Endodermal cell (in vitro differentiated cells): ENCODE data around the gene FPR3. TPM values are rescaled to one million over a fixed set of nuclear protein-coding genes. Genes with fewer than 3 reads are reported as not detected.

Experiments
- DNase-seq: peaks from one replicate; pipeline ENCODE4 v3.0.0-alpha.2; 2017
- H3K27ac ChIP-seq: 2 replicates; pipeline ENCODE4 v1.5.1; 2013; ENCODE audit warnings: mild to moderate bottlenecking, low read depth, low read length, moderate library complexity
- H3K27me3 ChIP-seq: 2 replicates; pipeline ENCODE4 v1.6.1; 2013; ENCODE audit warnings: mild to moderate bottlenecking, low read length, moderate library complexity; ENCODE audit not compliant: insufficient read depth, control insufficient read depth, poor library complexity, severe bottlenecking
- H3K36me3 ChIP-seq: 2 replicates; pipeline ENCODE4 v1.7.0; 2013; ENCODE audit warnings: mild to moderate bottlenecking, low read length, moderate library complexity; ENCODE audit not compliant: control insufficient read depth, insufficient read depth
- H3K4me1 ChIP-seq: one replicate; pipeline ENCODE4 v1.7.0; 2013; ENCODE audit warnings: low read length; ENCODE audit not compliant: control insufficient read depth, insufficient read depth
- H3K4me3 ChIP-seq: 2 replicates; pipeline ENCODE4 v1.5.1; 2013; ENCODE audit warnings: mild to moderate bottlenecking, low read length, moderate library complexity
- H3K9ac ChIP-seq: 2 replicates; pipeline ENCODE4 v1.6.1; 2013; ENCODE audit warnings: mild to moderate bottlenecking, low read length, moderate library complexity; ENCODE audit not compliant: poor library complexity, severe bottlenecking; ENCODE audit errors: extremely low read depth
- H3K9me3 ChIP-seq: 2 replicates; pipeline ENCODE4 v1.6.1; 2013; ENCODE audit warnings: mild to moderate bottlenecking, low read length, moderate library complexity; ENCODE audit not compliant: control insufficient read depth
- H3K27ac Mint-ChIP-seq: 2 replicates; pipeline ENCODE4 v1.8.0; 2020; ENCODE audit warnings: mixed read lengths
- H3K27me3 Mint-ChIP-seq: 2 replicates; pipeline ENCODE4 v1.8.0; 2021; ENCODE audit warnings: mild to moderate bottlenecking, mixed read lengths; ENCODE audit not compliant: insufficient read depth
- H3K36me3 Mint-ChIP-seq: 2 replicates; pipeline ENCODE4 v1.8.0; 2020; ENCODE audit warnings: low read depth, mixed read lengths
- H3K4me1 Mint-ChIP-seq: 2 replicates; pipeline ENCODE4 v1.8.0; 2020; ENCODE audit warnings: mixed read lengths
- H3K4me3 Mint-ChIP-seq: 2 replicates; pipeline ENCODE4 v1.8.0; 2020; ENCODE audit warnings: mild to moderate bottlenecking, moderate library complexity, mixed read lengths
- H3K9me3 Mint-ChIP-seq: 2 replicates; pipeline ENCODE4 v1.8.0; 2020; ENCODE audit warnings: mild to moderate bottlenecking, mixed read lengths
- WGBS, 2 experiments: methylation state at CpG; one replicate each; pipeline versions ENCODE4 v1.1.5 to v1.1.7; 2013; ENCODE audit warnings: missing lambda C conversion rate in 2 of 2, mixed read lengths in 1 of 2; ENCODE audit not compliant: insufficient coverage in 1 of 2, insufficient read length in 1 of 2; 5-methylcytosine and 5-hydroxymethylcytosine counted together
- total RNA-seq, 2 donors: library from RNA; stranded (reverse); fragmentation: NEBNext Ultra II Directional in 1 of 2; extraction: Animal tissue kit (Norgen Biotek cat#: 25700) in 1 of 2; gene quantifications; 2 replicates in 1 of 2; 3 replicates in 1 of 2; pipeline ENCODE4 v1.2.1, GENCODE V29; 2021
- TF ChIP-seq, protein P1 (sequence below): fragments of 200-600 bp; sonication (generic); conservative IDR thresholded peaks from 2 replicates; pipeline ENCODE4 v1.5.0; 2021; ENCODE audit warnings: antibody characterized with exemption, mild to moderate bottlenecking

Gene FPR3
- total RNA-seq, 2 donors from 2014 or later = not detected

DNA sequence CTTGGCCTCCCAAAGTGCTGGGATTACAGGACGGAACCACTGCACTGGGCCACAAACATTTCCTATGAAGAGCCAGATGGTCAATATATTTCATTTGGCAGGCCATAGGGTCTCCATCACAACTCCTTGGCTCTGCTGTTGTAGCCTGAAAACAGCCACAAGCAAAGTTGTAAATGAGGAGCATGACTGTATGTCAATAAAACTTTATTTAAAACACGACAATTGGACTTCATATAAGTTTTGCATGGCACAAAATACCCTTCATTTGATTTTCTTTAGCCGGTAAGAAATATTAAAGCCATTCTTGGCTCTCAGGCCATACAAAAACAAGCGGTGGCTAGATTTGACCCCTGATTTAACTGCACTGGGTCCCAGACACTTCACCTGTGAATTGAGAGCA lies 40.2 kb upstream of the FPR3 start:
- Histone ChIP-seq H3K36me3 (no peaks in the 10 kb centered on the region), H3K27ac (no peak overlapping the region), H3K9ac (no peak overlapping the region), H3K4me1 (no peaks in the 10 kb centered on the region), H3K27me3 (no peaks in the 10 kb centered on the region), H3K4me3 (no peak overlapping the region), H3K9me3 (no peaks in the 10 kb centered on the region)
- no peak overlapping the region for H3K27ac Mint-ChIP-seq
- 70 to 89% methylated on average over 4 of the region's 4 CpGs for WGBS, 2 experiments
- H3K4me3 Mint-ChIP-seq = no peak overlapping the region
- DNase-seq = no peak
- peaks cover 9% of the 10 kb centered on the region for H3K9me3 Mint-ChIP-seq
- H3K36me3 Mint-ChIP-seq = no peaks in the 10 kb centered on the region
- no peaks in the 10 kb centered on the region for H3K4me1 Mint-ChIP-seq
- TF ChIP-seq, protein P1, sequence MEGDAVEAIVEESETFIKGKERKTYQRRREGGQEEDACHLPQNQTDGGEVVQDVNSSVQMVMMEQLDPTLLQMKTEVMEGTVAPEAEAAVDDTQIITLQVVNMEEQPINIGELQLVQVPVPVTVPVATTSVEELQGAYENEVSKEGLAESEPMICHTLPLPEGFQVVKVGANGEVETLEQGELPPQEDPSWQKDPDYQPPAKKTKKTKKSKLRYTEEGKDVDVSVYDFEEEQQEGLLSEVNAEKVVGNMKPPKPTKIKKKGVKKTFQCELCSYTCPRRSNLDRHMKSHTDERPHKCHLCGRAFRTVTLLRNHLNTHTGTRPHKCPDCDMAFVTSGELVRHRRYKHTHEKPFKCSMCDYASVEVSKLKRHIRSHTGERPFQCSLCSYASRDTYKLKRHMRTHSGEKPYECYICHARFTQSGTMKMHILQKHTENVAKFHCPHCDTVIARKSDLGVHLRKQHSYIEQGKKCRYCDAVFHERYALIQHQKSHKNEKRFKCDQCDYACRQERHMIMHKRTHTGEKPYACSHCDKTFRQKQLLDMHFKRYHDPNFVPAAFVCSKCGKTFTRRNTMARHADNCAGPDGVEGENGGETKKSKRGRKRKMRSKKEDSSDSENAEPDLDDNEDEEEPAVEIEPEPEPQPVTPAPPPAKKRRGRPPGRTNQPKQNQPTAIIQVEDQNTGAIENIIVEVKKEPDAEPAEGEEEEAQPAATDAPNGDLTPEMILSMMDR = no peak
- H3K27me3 Mint-ChIP-seq = peaks cover 16% of the 10 kb centered on the region

DNA sequence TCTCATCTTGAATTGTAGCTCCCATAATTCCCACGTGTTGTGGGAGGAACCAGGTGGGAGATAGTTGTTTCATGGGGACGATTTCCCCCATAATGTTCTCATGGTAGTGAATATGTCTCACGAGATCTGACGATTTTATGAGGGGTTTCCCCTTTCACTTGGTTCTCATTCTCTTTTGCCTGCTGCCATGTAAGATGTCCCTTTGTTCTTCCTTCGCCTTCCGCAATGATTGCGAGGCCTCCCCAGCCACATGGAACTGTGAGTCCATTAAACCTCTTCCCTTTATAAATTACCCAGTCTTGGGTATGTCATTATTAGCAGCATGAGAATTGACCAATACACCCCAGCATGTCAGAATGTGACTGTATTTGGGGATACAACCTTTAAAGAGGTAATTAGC lies 39.4 kb upstream of the FPR3 start:
- no peak for DNase-seq
- H3K27me3 ChIP-seq = no peaks in the 10 kb centered on the region
- peaks cover 9% of the 10 kb centered on the region for H3K9me3 Mint-ChIP-seq
- no peaks in the 10 kb centered on the region for H3K36me3 Mint-ChIP-seq
- H3K9me3 ChIP-seq = no peaks in the 10 kb centered on the region
- TF ChIP-seq, protein P1 = no peak
- no peaks in the 10 kb centered on the region for H3K4me1 Mint-ChIP-seq
- H3K4me1 ChIP-seq = no peaks in the 10 kb centered on the region
- no peaks in the 10 kb centered on the region for H3K36me3 ChIP-seq
- H3K9ac ChIP-seq = no peak overlapping the region
- H3K27me3 Mint-ChIP-seq = peaks cover 16% of the 10 kb centered on the region
- H3K27ac ChIP-seq = no peak overlapping the region
- no peak overlapping the region for H3K4me3 Mint-ChIP-seq
- H3K4me3 ChIP-seq = no peak overlapping the region
- WGBS, 2 experiments = 82 to 90% methylated on average over 7 of the region's 7 CpGs
- H3K27ac Mint-ChIP-seq = no peak overlapping the region

DNA sequence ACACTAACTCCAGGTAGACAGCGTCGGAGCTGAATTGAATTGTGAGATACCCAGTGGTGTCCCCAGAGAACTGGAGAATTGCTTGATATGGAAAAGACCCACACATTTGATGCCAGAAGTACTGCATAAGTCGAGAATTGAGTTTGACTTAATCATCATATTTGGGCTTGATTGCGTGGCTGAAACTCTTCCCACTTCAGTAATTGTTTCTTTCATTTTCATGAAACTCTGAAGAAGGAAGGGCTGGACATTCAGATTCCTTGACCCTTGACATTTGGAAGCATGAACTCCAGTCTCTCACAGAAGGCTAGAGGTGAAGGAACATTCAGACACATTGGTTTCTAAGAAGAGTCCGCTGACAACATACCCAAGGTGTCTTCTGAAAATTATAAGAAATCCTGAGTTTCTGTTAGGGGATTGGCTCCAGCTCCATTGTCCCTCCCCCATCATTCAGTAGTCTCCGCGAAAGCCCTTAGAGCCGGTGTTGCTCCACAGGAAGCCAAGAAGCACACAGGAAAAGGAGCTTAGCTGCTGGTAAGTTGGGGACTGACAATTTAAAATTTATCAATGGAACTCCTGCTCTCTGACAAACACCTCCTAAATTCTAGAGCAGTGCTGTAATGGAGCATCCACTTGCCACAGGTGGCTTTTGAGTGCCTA lies 34.1 kb upstream of the FPR3 start, which contains the start of gene FPR2:
Gene FPR2, plus strand, starts transcription at position 484 of the 660 bp plus-strand sequence. CDS start 7,479 bp downstream, outside the sequence.
- H3K9me3 ChIP-seq = no peaks in the 10 kb centered on the region
- no peaks in the 10 kb centered on the region for H3K4me1 ChIP-seq
- Mint-ChIP-seq H3K27ac (no peak within 1 kb of the TSS), H3K4me1 (no peaks in the 10 kb centered on the region), H3K9me3 (no peaks in the 10 kb centered on the region), H3K27me3 (peaks cover 34% of the 10 kb centered on the region), H3K4me3 (no peak within 1 kb of the TSS), H3K36me3 (no peaks in the 10 kb centered on the region)
- no peaks in the 10 kb centered on the region for H3K36me3 ChIP-seq
- H3K4me3 ChIP-seq = no peak within 1 kb of the TSS
- H3K27ac ChIP-seq = no peak within 1 kb of the TSS
- TF ChIP-seq, protein P1 = no peak
- no peak within 1 kb of the TSS for H3K9ac ChIP-seq
- 61 to 76% methylated on average over 6 to 7 of the region's 8 CpGs for WGBS, 2 experiments
- no peaks in the 10 kb centered on the region for H3K27me3 ChIP-seq
- peak; percentile 45 for DNase-seq
